GM12892 (cell line): ENCODE measurements around the gene DNAJC18.

ENCODE experiments used
- DNase-seq: peaks from one replicate; pipeline ENCODE4 v3.0.0; 2011; ENCODE audit not compliant: insufficient read length
- FAIRE-seq: peaks from 2 replicates; lab custom pipeline; 2011; peaks lifted over from hg19 to GRCh38; lab: Jason Lieb, UNC
- POLR2A ChIP-seq: IDR thresholded peaks from 2 replicates; pipeline ENCODE4 v1.6.1; 2011; ENCODE audit warnings: low read depth, low read length, control low read depth
- POLR2AphosphoS5 ChIP-seq: IDR thresholded peaks from 2 replicates; pipeline ENCODE4 v1.6.1; 2011; ENCODE audit warnings: low read depth, low read length, control low read depth
- TAF1 ChIP-seq: IDR thresholded peaks from 2 replicates; pipeline ENCODE4 v1.6.1; 2011; ENCODE audit warnings: low read depth, mild to moderate bottlenecking, control low read depth, low read length, borderline replicate concordance

The DNAJC18 gene

GRCh38 chr5:139364466-139364865 lies 74.9 kb downstream of the DNAJC18 start:
- DNase-seq: no peak
- FAIRE-seq: no peak
- TF ChIP-seq POLR2A: no peak
- no peak for TF ChIP-seq TAF1
- TF ChIP-seq POLR2AphosphoS5: no peak

DNA sequence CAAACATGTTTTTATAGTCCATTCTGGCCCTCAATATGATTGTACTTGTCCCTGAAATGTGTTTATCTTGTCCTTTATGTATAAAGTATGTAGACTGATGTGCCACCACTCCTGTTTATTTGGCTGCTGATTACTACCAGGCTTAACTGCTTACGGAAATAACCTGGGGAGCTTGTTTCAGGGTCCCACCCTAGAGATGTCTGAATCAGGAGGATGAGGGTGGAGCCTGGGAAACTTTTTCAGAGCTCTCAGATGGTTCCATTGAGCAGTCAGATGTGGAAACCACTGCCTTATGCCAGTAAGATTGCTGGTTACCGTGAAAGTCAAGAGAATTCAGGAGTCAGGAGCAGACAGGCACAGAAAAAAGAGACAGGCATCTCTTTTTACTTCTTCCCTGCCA lies 75.4 kb downstream of the DNAJC18 start:
- no peak for TF ChIP-seq POLR2A
- no peak for TF ChIP-seq TAF1
- TF ChIP-seq POLR2AphosphoS5: no peak
- DNase-seq (no peak), FAIRE-seq (peak; percentile 27)

- DNase-seq (no peak), FAIRE-seq (no peak)
- TF ChIP-seq TAF1: no peak
- TF ChIP-seq POLR2A: no peak
- no peak for TF ChIP-seq POLR2AphosphoS5
Measured at GRCh38 chr5:139361835-139362429, 77.4 kb downstream of the DNAJC18 start.

GRCh38 chr5:139360384-139360783 lies 78.9 kb downstream of the DNAJC18 start:
- TF ChIP-seq POLR2A (no peak), POLR2AphosphoS5 (no peak), TAF1 (no peak)
- no peak for FAIRE-seq

More at GRCh38 chr5:139360384-139360783, 78.9 kb downstream of the DNAJC18 start:
- no peak for DNase-seq
